Fibroblast of villous mesenchyme (primary cell): ENCODE results near the gene LY6G6D. TPM values are rescaled to one million over a fixed set of nuclear protein-coding genes. Genes with fewer than 3 reads are reported as not detected.

Experiments
- DNase-seq: peaks from one replicate; pipeline ENCODE4 v3.0.0-alpha.2; 2010; ENCODE audit warnings: low read depth
- H3K4me3 ChIP-seq: 2 replicates; pipeline ENCODE4 v1.5.1; 2011; ENCODE audit warnings: low read depth, mild to moderate bottlenecking, low read length
- CTCF ChIP-seq: IDR thresholded peaks from 2 replicates; pipeline ENCODE4 v1.5.1; 2012; ENCODE audit warnings: low read depth, mild to moderate bottlenecking, low read length; ENCODE audit not compliant: insufficient read depth
- total RNA-seq: library from RNA; depleted of rRNA; stranded (reverse); fragments of >200 nt; gene quantifications from 2 replicates; pipeline ENCODE4 v1.2.3, GENCODE V29; 2012

Gene LY6G6D, protein sequence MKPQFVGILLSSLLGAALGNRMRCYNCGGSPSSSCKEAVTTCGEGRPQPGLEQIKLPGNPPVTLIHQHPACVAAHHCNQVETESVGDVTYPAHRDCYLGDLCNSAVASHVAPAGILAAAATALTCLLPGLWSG
- not detected in 2 replicates for total RNA-seq

DNA sequence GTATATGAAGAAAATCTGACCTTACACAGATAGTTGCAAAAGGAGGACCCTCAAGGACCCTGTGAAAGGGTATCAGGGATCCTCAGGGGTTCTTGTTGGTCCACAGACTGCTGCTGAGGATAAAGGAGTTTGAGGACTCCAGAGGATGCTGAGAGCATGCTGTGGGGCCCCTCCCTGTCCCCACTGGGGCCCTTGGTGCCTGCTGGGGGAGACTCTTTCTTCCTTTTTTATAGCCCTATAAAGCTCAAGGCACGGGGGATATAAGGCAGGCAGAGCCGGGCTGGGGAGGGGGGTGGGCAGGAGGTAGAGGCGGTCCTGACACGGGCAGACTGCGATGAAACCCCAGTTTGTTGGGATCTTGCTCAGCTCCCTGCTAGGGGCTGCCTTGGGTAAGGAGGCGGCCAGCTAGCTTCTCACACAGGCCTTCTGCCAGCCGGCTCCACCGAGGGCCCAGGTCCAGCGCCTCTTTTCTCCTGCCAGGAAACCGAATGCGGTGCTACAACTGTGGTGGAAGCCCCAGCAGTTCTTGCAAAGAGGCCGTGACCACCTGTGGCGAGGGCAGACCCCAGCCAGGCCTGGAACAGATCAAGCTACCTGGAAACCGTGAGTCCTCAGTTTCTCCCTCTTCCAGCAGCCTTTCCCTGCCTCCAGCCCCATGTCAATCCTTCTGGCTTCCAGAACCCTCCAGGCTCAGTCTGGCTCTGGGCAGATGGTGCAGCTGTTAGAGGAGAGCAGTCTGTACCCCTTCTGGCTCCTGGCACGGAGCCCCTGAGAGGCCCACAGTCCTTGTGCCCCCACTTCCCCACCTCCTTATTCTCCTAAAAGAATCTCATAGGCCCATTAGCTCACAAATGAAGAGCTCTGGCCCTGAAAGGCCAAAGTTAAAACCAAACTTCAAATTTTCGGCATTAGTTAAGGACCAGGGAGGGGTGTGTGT is at the start of gene LY6G6D:
Gene LY6G6D (plus strand): TSS at position 327 of the 937 bp plus-strand sequence. CDS start 8 bp downstream, at position 335.
- no peak for DNase-seq
- H3K4me3 ChIP-seq: no peak within 1 kb of the TSS
- no peak for TF ChIP-seq CTCF

- H3K4me3 ChIP-seq: peak within 1 kb of the TSS; percentile 96
- no peak for TF ChIP-seq CTCF
- DNase-seq: peak; percentile 97
These were observed 49.4 kb upstream of the LY6G6D start, which contains the start of gene CSNK2B for GRCh38 chr6:31665501-31666336. Gene CSNK2B (plus strand): TSS chr6:31666080. CDS start chr6:31666832, 752 bp downstream.

GRCh38 chr6:31666337-31666965 is 48.7 kb upstream of the LY6G6D start:
- no peak for TF ChIP-seq CTCF
- no peak for DNase-seq
- H3K4me3 ChIP-seq: peak overlapping the region; percentile 96

DNA sequence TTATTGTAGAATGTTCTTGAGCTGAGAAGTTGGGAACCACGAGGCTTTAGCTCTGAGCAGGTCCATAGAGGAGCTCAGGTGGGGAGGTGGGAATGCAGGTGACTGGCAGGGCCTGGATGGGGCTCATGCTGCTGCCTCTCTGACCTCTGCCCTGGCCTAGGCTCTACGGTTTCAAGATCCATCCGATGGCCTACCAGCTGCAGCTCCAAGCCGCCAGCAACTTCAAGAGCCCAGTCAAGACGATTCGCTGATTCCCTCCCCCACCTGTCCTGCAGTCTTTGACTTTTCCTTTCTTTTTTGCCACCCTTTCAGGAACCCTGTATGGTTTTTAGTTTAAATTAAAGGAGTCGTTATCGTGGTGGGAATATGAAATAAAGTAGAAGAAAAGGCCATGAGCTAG is 45.5 kb upstream of the LY6G6D start, which contains the start of gene LY6G5B:
Gene LY6G5B (plus strand): TSS at position 301 of the 400 bp plus-strand sequence. CDS start 975 bp downstream, outside the sequence.
- H3K4me3 ChIP-seq: no peak within 1 kb of the TSS
- no peak for DNase-seq
- TF ChIP-seq CTCF: no peak

DNA sequence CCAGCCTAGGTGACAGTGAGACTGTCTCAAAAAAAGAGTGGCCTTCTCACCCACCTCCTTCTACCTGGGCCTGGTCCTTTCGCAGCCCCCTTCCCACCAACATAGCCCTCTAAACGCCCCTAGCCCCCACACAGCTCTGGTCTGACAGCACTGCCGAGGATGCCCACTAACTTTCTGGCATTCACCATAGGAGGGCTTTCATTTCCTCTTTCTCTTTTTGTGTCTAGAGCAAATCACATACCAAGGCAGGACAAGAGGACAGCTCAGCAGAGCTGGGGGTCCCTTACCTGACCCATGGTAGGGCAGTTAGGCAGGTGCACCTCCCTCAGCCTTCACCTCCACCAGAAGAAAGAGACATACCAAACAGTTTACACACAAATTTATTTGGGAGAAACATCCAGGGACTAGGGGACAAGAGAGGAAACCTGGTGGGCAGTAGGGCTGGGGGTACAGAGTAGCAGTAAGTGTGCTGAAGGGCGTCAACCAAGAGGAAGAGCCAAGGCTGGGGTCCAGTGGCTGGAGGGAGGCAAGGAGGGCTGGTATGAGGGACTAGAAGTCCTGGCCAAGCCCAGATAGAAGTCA is 38.7 kb upstream of the LY6G6D start:
- no peak for TF ChIP-seq CTCF

GRCh38 chr6:31676904-31677303 is 38.2 kb upstream of the LY6G6D start:
- no peak overlapping the region for H3K4me3 ChIP-seq
- DNase-seq: no peak
- TF ChIP-seq CTCF: no peak

More for the DNA sequence above, 38.7 kb upstream of the LY6G6D start:
- DNase-seq: no peak
- H3K4me3 ChIP-seq: no peak overlapping the region
